Measurements from ENCODE around the gene TMEM35B.
"Not testable (repeated sequence)": the region's sequence is repeated elsewhere in the genome, so short reads cannot be mapped to it uniquely, and the experiment has no call there.

The TMEM35B gene

DNA sequence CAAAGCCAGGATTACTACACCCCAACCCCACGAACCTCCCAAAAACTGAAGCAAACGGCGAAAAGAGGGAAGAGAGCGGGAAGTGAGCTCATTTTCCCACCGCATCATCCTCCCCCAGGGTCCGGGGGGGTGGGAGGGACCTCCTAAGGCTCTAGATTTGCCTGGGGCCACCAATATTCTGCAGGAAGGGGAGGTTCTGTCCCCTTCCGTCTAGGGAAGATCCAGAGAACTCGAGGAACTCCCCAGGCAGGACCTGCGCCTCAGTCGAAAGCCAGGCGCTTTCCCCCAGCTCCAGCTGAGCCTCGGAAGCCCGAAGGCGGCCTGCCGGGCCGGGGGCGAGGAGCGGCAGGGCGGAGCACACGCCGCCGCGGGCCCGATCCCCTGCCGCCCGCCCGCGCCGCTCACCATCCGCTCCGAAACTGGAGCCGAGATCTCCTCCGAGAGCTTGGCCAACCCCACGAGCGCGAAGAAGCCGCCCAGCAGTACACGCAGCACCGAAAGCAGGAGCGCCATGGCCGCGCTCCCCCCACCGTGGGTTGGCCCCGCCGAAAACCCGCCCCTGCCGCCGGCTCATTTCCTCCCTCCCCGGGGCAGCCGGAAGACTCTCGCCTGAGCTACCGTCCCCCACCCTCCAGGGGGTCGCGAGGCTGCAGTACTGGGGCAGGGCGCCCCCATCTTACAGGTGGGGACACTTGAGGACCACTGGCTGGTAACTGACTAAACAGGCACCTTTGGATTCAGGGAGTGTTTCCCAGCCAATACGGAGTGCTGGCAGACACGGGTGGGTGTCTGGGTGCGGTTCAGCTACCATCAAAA is at the start of gene TMEM35B:
TMEM35B (minus strand) TSS at position 555 of the 816 bp plus-strand sequence; CDS start at position 513, 42 bp downstream.
- DNase-seq (ENCODE audit: low spot score) = no peak

DNA sequence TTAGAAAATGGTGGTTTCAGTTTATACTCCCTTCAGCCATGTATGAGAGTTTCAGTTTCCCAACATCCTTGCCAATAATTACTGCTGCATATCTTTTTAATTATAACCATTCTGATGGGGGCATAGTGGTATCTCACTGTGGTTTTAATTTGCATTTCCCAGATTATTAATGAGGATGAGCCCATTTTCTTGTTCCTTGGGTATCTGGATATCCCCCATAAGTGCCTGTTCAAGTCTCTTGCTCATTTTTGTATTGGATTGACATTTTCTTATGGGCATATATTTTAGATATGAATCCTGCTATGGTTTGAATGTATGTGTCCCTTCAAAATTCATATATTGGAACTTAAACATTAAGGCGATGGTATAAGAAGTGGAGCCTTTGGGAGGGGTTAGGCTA is 48.2 kb upstream of the TMEM35B start:
- DNase-seq (ENCODE audit: low spot score) = no peak

DNA sequence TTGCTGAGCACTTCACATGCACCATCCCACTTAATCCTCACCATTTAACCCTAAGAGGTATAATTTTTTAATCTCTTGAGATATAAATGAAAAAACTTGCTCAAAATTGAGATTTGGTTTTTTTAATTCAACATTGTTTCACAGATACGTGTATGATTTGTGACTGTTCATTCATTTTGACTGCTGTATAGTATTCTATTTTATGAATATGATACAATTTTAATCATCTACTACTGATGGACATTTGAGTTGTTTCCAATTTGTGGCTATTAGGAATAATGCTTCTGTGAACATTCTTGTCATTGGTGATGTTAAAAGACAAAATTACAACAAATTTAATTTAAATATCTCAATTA is 47.2 kb upstream of the TMEM35B start:
- no peak for DNase-seq (ENCODE audit: low spot score)

DNA sequence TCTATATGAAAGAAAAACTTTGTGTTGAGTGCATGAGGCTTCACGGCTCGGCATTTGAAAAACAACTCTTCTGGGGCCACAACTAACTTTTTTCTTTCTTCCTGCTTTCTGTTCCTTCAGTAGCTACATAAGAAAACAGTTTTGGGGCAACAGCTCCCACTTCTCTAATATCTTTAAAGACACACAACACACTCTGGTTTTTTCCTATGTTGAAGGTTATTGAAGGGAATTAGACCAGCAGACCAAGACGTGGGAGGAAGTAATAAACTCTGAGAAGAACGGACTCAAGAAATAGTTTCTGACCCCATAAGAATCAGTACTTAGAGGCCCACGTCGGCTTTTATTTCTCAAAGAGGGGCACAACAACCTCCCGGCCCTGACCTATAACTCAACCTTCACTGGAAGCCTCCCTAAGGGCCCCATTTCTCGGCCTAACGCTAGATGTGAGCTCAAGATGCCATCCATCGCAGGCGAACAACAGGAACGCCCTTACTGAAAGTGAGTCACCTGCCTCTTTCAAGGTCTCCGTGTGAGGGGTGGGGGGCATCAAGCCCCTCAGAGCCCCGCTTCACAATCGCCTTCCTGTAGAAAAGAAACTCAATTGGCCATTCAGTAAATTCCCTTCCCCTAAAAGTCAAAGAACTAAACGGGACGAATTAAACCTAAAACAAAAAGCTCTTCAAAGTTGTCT is 45.8 kb upstream of the TMEM35B start:
- DNase-seq (ENCODE audit: low spot score) = peak; percentile 64

DNA sequence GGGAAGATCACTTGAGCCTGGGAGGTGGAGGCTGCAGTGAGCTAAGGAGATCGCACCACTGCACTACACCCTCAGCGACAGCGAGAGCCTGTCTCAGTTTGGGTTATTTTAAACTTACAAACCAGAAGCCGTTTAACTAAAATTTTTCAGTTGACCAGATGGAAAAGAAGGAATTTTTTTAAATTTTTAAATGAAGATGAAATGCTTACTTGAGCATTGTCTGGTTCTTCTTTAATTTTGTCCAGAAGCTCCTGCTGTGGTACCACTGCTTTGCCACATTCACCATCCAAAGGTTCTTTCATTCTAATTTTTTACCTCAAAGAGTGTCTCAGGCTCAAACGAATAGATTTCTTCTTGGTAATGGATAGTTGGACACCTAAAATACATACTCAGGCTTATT is 45.2 kb upstream of the TMEM35B start:
- peak; percentile 29 for DNase-seq (ENCODE audit: low spot score)

DNA sequence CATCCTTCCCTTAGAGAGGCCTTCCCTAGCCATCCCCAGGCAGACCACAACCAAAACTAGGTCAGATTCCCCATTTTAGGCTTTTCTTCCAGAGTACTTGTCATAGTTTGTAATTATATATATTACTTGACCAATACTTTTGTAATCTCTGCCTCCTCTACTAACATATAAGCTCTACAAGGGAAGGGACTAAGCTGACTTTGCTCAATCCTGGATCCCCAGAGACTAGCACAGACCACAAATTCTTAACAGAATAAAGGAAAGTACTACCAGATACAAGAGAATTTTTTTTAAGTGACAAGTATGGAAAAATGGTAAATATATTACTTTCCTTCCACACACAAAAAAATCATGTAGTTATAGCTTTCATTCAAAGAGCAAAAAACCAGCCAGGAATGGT is 44.6 kb upstream of the TMEM35B start:
- no peak for DNase-seq (ENCODE audit: low spot score)

DNA sequence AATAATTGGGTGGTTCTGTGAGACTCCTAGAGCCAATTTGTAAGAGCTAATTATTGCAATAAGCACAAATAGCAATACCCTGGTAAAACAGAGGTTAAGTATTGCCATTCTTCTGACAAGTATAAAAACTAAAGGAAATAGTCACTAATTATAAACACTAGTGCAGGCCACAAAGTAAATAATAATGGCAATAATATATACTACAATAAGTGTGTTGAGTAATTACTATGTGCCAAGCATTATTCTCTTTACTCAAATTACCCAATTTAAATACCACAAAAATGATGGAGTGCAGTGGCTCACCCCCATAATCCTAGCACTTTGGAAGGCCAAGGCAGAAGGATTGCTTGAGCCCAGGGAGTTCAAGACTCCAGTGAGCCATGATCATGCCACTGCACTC is 31.3 kb upstream of the TMEM35B start:
- DNase-seq (ENCODE audit: low spot score) = no peak

DNA sequence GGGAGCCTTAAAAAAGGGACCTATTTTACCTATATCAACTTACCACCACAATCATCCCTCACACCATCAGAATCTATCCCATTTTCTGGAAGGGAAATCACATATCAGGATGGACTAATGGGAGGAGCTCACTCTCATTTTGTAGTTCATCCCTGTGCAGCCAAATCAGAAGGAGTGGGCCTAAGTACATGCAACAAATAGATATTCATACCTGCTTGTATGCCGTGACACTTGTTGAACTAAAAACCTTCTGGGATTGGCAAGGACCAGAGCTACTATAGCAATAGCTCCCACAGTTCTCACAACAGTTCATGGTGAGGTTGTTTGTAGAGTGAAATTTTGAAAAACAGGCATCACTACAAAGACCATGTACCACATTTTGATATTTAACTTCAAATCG is 29.3 kb upstream of the TMEM35B start:
- DNase-seq (ENCODE audit: low spot score) = no peak

DNA sequence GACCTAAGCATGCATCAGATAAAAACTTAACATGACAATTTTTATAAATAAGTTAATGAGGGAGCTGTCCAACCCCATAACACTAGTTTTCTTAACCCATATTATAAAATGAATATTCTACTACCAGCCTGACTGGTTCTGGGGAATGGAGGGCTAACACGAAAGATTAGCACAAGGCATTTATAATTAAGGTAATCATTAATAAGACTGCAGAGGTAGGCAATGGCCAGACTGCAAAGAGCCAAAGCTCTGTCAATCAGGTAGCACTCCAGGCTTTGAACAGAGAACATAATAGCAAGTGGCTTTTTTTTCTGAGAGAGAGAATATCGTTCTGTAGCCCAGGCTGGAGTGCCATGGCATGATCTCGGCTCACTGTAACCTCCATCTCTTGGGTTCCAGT is 20.6 kb upstream of the TMEM35B start:
- DNase-seq (ENCODE audit: low spot score) = no peak

DNA sequence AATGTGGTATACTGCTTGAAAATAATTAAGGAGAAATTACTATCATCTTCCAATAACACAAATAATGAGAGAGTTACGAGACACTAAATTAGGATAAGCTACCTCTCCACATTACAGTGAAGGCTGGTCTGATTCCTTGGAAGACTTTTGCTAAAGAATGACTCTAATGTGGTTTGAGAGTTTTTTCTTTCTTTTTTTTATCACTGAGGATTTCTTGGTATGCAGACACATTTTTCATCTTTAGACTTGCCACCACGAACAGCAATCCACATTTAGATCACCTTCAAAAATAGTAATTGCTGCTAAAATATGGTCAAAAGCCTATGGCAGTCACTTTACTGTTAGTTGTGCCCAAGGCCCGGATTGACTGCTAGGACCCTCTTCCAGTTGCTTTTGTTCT is 16.6 kb upstream of the TMEM35B start:
- DNase-seq (ENCODE audit: low spot score) = no peak

DNA sequence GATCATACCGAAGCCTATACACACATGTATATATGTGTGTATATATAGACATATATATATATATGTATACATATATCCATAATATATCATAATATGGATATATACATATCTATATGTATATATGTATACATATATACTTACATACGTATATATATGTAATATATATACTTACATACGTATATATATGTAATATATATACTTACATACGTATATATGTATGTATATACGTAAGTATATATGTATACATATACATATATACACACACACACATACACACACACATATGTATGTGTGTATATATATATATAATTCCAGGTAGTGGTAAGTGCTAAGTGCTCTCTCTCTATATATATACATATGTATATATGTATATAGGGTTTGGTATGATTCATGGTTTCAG is 9.7 kb upstream of the TMEM35B start:
- DNase-seq (ENCODE audit: low spot score) = no peak

DNA sequence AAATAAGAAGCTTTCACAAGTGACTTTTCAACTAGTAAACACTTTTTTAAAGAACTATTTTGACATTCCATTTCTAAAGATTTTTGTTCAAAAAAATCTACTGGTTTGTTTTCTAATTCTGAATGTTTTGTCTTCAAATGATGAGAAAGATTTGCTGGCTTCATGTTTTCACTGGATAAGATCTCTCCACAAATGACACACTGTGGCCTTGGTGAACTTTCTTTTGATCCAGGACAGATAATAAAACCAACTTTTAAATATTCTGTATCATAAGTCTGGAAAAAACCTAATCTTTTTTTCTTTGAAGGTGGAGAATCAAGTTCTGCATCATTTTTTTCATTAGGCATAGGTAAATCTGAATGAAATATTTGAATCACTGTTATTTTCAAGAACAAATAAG is 3.4 kb upstream of the TMEM35B start:
- DNase-seq (ENCODE audit: low spot score) = no peak

DNA sequence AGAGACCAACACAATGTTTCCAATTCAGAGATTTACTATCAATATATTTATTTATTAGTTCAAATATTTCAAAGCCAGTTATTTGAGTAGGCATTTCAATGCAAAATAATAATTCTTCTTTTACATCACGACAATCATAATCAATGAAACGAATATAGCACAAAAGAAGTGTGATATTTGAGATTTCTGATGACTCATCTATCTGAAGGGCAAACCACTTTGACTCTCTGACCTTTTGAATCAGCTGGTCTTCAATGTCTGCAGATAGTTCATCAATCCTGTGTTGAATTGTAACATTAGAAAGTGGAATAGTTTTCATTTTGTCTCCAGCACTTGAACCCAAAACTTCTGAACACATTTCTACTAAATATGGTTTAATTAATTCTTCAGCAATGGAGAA is 3.0 kb upstream of the TMEM35B start:
- DNase-seq (ENCODE audit: low spot score) = no peak

DNA sequence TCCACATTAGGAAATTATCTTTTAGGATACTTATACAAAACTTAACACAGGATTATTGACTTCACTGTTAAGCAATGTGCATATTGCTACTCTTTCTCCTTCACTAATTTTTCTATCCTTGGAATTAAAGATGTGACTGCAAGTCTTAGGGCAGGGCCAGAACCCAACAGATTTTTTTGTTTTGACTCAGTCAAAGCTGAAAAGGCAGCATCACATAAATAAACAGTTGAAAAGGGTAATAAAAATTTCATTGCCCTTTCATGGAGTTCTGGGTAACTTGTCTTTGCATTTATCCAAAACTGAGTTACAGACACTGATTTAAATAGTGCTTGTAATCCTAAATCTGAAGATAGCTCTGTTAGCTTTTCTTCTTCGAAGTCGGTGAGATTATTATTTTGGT is 1.9 kb upstream of the TMEM35B start:
- no peak for DNase-seq (ENCODE audit: low spot score)

DNA sequence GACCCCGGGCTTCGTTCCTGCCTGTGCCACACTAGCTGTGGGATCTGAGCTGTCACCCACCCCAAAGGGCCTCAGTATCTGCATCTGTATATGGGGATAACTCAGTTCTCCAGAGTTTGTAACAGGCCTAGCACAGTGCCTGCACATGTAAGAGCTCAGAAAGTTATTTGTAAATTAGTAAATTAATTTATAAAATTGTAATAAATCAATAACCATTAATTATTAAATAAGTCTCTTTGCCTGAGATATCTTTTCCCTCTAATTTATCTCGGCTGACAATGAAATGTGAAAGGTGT is 410 bp upstream of the TMEM35B start:
- not testable (repeated sequence) for DNase-seq (ENCODE audit: low spot score)

DNA sequence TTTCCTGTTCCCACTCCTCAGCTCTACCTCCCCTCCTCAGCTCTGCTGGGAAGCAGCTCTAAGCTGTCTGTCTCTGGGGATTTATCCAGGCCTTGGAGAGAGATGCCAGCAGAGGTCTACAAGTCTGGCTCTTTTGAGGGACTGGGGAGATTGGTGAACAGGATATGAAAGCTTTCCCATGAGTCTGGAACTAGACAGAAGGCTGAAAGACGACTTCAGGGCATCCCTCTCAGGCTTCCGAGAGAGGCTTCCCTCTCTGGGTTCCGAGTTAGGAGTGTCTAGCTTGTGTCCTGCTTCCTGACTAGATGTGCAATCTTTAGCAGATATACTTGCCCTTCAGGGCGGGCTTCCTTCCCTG is 733 bp downstream of the TMEM35B start:
- no peak for DNase-seq (ENCODE audit: low spot score)

DNA sequence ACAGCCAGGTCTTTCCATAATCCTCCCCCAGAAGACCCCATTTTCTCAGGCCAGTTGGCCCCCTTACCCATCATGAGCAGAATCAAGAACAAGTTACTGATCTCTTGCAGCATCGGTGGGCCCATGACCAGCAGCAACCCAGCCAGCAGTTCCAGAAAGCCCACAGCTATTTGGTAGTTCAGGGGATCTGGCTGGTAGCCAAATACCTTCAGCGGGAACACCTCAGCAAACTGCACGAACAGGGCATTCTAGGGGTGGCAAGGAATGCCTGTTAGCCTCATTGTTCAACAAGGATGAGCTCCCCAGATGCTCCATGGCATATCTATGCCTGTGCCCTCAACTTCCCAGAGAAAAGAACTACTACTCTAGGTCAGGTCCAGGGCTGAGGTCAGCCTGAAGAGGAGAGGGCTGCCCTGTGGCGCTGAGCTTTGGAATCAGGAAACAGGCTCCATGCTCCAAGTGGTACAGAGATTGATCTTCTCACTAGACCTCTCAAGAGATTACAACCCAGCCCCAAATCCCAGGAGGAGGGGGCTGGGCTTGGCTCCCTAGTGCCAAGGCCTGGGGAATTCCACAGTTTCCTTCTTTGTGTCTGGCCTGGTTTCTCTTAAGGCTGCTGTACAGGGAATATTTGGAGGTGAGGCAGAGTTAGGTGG is 1.3 kb downstream of the TMEM35B start:
- DNase-seq (ENCODE audit: low spot score) = no peak

DNA sequence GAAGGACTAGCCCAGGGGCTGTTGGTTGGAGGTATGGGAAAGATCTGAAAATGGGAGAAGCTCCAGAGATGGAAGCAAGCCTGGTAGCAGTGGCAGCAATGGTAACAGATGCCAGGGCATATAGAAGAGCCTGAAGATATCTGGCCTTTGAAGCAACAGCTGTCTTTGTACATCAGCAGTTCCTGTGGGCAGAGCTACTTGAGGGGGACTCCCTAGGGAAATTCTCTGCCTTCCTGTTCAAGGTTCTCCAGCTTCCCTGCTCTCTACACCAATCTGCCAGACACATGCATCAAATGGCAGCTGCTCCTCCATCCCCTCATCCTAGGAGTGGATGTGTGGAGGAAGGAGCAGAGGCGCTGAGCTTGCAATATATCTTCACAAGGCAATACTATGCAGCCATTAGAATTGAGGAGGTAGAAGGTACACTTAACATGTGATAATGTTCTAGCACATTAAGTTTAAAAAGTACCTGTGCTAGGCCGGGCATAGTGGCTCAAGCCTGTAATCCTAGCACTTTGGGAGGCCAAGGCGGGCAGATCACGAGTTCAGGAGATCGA is 2.2 kb downstream of the TMEM35B start:
- no peak for DNase-seq (ENCODE audit: low spot score)

DNA sequence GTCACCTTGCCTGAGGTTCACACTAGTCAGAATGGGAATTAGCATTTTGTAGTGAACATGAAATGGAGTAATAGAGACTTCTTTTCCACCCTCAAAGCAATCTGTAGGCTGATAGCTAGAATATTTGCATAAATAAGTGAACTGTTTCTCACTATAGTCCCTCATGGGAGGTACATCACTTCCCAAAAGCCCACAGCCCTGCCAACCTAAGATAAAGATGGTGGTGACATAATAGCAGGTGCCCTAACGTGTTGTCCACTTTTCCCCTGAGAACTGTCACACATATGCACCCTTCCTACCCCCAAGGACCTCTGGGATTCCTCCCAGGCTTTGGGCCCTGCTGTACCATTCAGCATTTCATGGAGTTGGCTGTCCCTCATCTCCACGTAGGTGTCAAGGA is 4.4 kb downstream of the TMEM35B start:
- DNase-seq (ENCODE audit: low spot score) = no peak

DNA sequence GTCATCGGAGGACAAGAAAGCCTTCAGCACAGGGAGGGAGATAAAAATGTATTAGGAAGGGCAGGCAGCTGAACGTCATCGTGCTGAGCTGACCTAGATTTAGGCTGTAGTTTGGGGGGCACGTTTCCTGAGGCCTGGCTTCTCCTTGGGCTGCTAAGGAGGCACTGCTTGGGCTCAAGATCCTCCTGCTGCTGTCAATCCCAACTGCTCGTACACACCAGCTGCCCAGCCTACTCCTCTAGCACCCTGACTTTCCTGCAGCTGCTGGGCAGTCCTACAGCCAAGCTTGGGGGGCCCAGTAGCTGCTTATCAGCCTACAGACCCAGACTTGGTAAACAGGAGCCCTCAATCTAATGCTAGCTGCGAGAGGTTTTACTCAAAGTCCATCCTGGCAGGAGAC is 6.2 kb downstream of the TMEM35B start:
- no peak for DNase-seq (ENCODE audit: low spot score)

DNA sequence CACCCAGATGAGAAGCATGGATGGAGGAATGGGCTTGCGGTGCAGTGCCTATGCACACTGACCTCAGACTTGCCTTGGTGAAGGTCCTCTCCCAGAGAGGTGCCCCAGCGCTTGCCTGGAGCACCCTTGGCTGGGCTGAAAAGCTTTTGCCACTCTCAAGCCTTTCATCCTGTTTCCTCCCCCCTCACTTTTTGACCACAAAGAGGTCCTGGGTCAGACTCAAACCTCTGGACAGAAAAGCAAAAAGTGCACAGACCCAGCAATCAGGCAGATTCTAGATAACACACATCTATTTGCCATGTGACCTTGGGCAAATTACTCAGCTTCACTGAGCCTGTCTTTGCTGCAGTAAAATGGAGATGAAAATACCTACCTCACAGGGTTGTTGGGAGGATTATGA is 7.3 kb downstream of the TMEM35B start:
- DNase-seq (ENCODE audit: low spot score) = no peak

DNA sequence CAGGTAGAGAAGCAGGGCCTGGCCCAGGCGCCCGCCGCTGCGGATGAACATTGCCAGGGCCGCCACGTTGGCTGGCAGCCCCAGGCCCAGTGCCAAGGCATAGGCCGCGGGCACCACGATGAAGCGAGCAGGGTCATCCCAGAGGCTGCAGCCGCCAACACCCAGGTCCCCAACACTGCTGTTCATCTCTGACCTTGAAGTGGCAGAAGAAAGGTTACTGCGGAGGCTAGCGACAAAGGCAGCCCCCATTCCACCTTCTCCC is 8.0 kb downstream of the TMEM35B start:
- no peak for DNase-seq (ENCODE audit: low spot score)

DNA sequence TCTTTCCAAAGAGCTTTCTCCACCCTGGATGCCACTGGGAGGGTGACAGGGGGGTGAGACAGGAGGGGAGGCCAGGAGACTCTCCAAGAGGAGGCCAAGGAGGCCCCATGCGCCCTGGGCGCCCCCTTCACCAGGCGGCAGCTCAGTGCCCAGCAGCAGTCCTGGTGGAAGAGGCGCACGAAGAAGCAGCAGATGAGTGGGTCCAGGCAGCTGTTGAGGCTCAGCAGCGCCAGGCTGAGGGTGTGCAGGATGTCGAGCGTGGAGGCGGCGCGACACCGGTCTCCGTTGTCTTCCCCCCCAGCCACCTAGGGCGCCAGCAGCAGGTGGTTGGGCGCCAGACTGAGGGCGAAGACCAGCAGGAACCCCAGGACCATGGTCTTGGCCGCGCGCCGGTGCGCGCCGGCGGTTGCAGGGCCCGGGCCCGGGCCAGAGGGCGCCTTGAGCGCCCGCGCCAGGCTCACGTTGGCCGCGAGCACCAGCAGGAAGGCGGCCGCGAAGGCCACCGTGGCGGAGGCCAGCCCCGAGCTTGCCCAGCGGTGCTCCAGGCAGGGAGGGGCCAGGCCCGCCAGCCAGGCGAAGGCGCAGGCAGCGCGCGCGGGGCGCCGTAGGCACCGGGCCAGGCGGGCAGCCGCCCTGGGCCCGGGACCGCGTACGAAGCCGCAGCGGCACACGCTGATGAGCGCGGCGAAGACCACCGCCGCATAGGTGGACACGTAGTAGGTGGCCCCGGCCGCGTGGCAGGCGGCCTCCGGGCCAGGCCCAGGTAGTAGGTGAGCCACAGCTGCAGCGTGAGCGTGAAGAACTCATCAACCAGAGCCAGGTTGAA is 8.6 kb downstream of the TMEM35B start:
- DNase-seq (ENCODE audit: low spot score) = no peak

Measured in hematopoietic multipotent progenitor cell treated with erythropoietin and hydrocortisone succinate and interleukin-3 and kit ligand, for 17 days (in vitro differentiated cells).